Hematopoietic multipotent progenitor cell treated with erythropoietin and hydrocortisone succinate and interleukin-3 and kit ligand, for 17 days (in vitro differentiated cells): ENCODE results near the gene CCDC136.

Source experiments
- DNase-seq: peaks from one replicate; pipeline ENCODE4 v3.0.0-alpha.2; 2015; ENCODE audit warnings: low spot score

Gene CCDC136

GRCh38 chr7:128777156-128778123 is 14.3 kb upstream of the CCDC136 start:
- DNase-seq = no peak

- DNase-seq = no peak
Observed at GRCh38 chr7:128778946-128779345, 12.8 kb upstream of the CCDC136 start.

- no peak for DNase-seq
Observed at GRCh38 chr7:128781126-128781525, 10.6 kb upstream of the CCDC136 start.

GRCh38 chr7:128781851-128782250 is 9.9 kb upstream of the CCDC136 start:
- no peak for DNase-seq

- DNase-seq = no peak
Observed at GRCh38 chr7:128783143-128783861, 8.5 kb upstream of the CCDC136 start.

GRCh38 chr7:128785738-128786137 is 6.0 kb upstream of the CCDC136 start:
- no peak for DNase-seq

- no peak for DNase-seq
Observed at GRCh38 chr7:128788446-128789412, 3.0 kb upstream of the CCDC136 start.

GRCh38 chr7:128790315-128791041 is 1.3 kb upstream of the CCDC136 start:
- no peak for DNase-seq

GRCh38 chr7:128791972-128792327 is 182 bp downstream of the CCDC136 start:
- no peak for DNase-seq

GRCh38 chr7:128792471-128793180 is 858 bp downstream of the CCDC136 start:
- peak; percentile 12 for DNase-seq

- no peak for DNase-seq
Observed at GRCh38 chr7:128793181-128793547, 1.4 kb downstream of the CCDC136 start.

GRCh38 chr7:128794020-128794419 is 2.3 kb downstream of the CCDC136 start:
- no peak for DNase-seq

GRCh38 chr7:128794436-128794835 is 2.7 kb downstream of the CCDC136 start:
- no peak for DNase-seq

- DNase-seq = no peak
Observed at GRCh38 chr7:128795129-128795528, 3.4 kb downstream of the CCDC136 start.

- no peak for DNase-seq
Observed at GRCh38 chr7:128796327-128796726, 4.6 kb downstream of the CCDC136 start.

- DNase-seq = no peak
Observed at GRCh38 chr7:128799451-128799850, 7.7 kb downstream of the CCDC136 start.

GRCh38 chr7:128800567-128800966 is 8.8 kb downstream of the CCDC136 start:
- no peak for DNase-seq

- no peak for DNase-seq
Observed at GRCh38 chr7:128801003-128801402, 9.2 kb downstream of the CCDC136 start.

- no peak for DNase-seq
Observed at GRCh38 chr7:128801667-128802418, 10.1 kb downstream of the CCDC136 start.

GRCh38 chr7:128804484-128804883 is 12.7 kb downstream of the CCDC136 start:
- no peak for DNase-seq
